22Rv1 (cell line): ENCODE data around the gene ENPP3.

ENCODE experiments used
- H3K27ac ChIP-seq: fragments of 450-650 bp; 2 replicates; pipeline ENCODE4 v1.5.1; 2017
- ZFX ChIP-seq: fragments of 450-650 bp; IDR thresholded peaks from 2 replicates; pipeline ENCODE4 v1.6.1; 2017; ENCODE audit warnings: antibody characterized with exemption, borderline replicate concordance
- TF ChIP-seq, protein P1 (sequence below): fragments of 450-650 bp; IDR thresholded peaks from 2 replicates; pipeline ENCODE4 v1.5.1; 2017; ENCODE audit warnings: mild to moderate bottlenecking

The ENPP3 gene

DNA sequence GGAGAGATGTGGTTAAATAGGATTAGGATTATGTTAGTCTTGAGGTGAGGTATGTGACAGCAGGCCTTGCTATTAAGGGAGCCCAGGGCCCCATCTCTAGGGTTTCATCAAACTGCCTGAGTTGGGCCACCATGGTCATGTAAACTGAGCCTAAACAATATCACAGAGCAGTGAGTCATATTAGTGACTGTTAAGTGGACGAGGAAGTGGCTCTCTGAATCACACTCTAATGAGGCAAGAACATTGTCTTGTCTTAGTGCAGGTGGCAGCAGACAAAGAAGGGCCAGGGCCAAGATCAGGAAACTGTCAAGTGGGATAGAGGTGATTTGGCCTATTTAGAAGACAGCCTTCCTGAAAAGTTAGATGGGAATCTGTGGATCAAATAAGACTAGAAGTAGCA, 23.1 kb downstream of the ENPP3 start:
- no peak overlapping the region for H3K27ac ChIP-seq
- TF ChIP-seq ZFX, result no peak
- TF ChIP-seq, protein P1, sequence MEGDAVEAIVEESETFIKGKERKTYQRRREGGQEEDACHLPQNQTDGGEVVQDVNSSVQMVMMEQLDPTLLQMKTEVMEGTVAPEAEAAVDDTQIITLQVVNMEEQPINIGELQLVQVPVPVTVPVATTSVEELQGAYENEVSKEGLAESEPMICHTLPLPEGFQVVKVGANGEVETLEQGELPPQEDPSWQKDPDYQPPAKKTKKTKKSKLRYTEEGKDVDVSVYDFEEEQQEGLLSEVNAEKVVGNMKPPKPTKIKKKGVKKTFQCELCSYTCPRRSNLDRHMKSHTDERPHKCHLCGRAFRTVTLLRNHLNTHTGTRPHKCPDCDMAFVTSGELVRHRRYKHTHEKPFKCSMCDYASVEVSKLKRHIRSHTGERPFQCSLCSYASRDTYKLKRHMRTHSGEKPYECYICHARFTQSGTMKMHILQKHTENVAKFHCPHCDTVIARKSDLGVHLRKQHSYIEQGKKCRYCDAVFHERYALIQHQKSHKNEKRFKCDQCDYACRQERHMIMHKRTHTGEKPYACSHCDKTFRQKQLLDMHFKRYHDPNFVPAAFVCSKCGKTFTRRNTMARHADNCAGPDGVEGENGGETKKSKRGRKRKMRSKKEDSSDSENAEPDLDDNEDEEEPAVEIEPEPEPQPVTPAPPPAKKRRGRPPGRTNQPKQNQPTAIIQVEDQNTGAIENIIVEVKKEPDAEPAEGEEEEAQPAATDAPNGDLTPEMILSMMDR, result no peak

DNA sequence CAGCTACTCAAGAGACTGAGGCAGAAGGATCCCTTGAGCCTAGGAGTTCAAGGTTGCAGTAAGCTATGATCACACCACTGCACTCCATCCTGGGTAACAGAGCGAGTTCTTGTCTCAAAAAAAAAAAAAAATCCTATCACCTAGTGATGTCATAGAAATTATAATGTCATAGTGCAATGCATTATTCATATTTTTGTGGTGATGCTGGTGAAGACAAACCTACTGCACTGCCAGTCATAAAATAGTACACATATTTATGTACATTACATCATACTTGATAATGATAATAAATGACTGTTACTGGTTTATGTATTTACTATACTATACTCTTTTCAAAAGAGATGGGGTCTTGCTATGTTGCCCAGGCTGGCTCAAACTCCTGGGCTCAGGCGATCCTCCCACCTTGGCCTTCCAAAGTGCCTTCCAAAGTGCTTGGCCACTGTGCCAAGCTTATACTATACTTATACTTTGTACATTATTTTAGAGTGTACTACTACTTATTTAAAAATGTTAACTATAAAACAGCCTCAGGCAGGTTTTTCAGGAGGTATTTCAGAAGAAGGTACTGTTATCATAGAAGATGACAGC, 26.6 kb downstream of the ENPP3 start:
- no peak overlapping the region for H3K27ac ChIP-seq
- TF ChIP-seq ZFX, result no peak
- TF ChIP-seq, protein P1, result no peak

- no peak overlapping the region for H3K27ac ChIP-seq
- TF ChIP-seq ZFX, result no peak
- TF ChIP-seq, protein P1, result no peak
Measured at GRCh38 chr6:131669891-131670290, 32.8 kb downstream of the ENPP3 start.

DNA sequence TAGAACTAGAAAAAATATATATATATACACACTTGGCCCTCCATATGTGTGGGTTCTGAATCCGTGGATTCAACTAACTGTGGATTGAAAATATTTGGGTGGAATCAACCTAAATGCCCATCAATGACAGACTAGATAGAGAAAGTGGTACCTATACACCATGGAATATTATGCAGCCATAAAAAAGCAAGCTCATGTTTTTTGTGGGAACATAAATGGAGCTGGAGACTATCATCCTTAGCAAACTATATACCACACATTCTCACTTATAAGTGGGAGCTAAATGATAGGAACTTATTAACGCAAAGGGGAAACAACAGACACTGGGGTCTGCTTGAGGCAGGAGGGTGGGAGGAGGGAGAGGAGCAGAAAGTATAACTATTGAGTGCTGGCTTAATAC, 36.1 kb downstream of the ENPP3 start:
- TF ChIP-seq, protein P1, result no peak
- no peak for TF ChIP-seq ZFX

GRCh38 chr6:131678442-131678841, 41.3 kb downstream of the ENPP3 start:
- no peak overlapping the region for H3K27ac ChIP-seq
- TF ChIP-seq, protein P1, result no peak
- TF ChIP-seq ZFX, result no peak

More for the DNA sequence above, 36.1 kb downstream of the ENPP3 start:
- no peak overlapping the region for H3K27ac ChIP-seq

DNA sequence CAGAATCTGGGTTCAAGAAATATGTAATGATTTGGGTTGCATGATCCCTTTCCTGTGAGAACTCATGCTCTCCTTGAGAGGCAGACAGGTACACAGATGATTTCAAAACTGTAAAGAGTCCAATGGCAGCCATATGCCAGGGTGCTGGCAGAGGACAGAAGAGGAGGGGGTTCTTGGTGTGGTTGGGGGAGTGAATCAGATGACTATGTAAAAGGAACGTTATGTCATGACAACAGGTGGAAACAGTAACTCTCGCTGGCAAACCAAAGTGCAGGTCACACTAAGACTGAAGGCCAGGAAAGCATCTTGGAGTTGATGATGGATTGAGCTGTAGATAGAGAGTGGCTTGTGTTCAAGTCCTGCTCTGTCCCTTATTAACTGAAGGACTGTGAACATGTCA, 43.8 kb downstream of the ENPP3 start:
- TF ChIP-seq, protein P1, result no peak
- no peak for TF ChIP-seq ZFX

DNA sequence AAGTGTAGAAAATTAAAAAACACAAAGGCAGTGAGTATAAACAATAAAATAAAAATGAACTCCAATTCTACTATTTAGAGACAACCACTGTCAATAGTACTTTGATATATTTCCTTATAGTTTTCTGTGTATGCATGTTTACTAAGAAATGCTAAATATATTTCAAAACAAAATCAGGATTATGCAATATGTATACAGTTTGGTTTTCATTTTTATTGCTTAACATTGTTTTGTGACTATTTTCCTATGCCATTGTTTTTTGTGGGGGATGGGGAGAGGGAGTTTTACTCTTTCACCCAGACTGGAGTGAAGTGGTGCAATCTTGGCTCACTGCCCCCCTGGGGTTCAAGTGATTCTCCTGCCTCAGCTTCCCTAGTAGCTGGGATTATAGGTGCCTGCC, 44.5 kb downstream of the ENPP3 start:
- H3K27ac ChIP-seq, result no peak overlapping the region
- TF ChIP-seq, protein P1, result no peak
- TF ChIP-seq ZFX, result no peak

More for the DNA sequence above, 43.8 kb downstream of the ENPP3 start:
- no peak overlapping the region for H3K27ac ChIP-seq
